K562 (cell line): ENCODE data around the gene CATSPER1. TPM values are rescaled to one million over a fixed set of nuclear protein-coding genes. Genes with fewer than 3 reads are reported as not detected.

Experiments used
- ATAC-seq: fragments of 200-7000 bp; cut with Tn5 transposase; 3 replicates; pipeline ENCODE4 v1.9.1; 2020; ENCODE audit warnings: moderate library complexity
- BruUV-seq: library from RNA; stranded (reverse); fragments of 400-500 nt; replicated peaks from 2 replicates; lab custom pipeline; 2021; lab: Mats Ljungman, UMichigan
- CTCF ChIA-PET: fragments of 300-600 bp; formaldehyde crosslinking; extraction: SDS; loops from one replicate; lab custom pipeline; 2021; ENCODE audit warnings: low intra/inter-chr PET ratio; lab: Yijun Ruan, JAX
- POLR2A ChIA-PET: fragments of 300-600, 350-650 bp; sonication (Branson Sonifier 250); formaldehyde crosslinking; extraction: SDS; loops from one replicate; lab custom pipeline; 2021; ENCODE audit warnings: antibody characterized with exemption, inconsistent platforms; lab: Yijun Ruan, JAX
- DNase-seq, 4 experiments: peaks; one replicate each; pipeline versions ENCODE4 v3.0.0 to v3.0.0-alpha.2; 2011 to 2018; ENCODE audit warnings: low spot score in 3 of 4, mixed read lengths in 3 of 4; ENCODE audit errors: extremely low read depth in 1 of 4
- FAIRE-seq: peaks from 2 replicates; lab custom pipeline; 2011; peaks lifted over from hg19 to GRCh38; lab: Jason Lieb, UNC
- H2AFZ ChIP-seq: 2 replicates; pipeline ENCODE4 v1.6.0; 2011; ENCODE audit warnings: low read depth, low read length, control low read depth, inconsistent platforms
- H3K27ac ChIP-seq: fragments of 200-600 bp; 3 replicates; pipeline ENCODE4 v1.8.0; 2011; ENCODE audit warnings: low read depth, mild to moderate bottlenecking, control low read depth, inconsistent platforms, low read length, moderate library complexity, mixed read lengths; ENCODE audit errors: extremely low read depth
- H3K27me3 ChIP-seq, 2 experiments: fragments of 300-600 bp in 1 of 2; 2 replicates in 1 of 2; 3 replicates in 1 of 2; pipeline versions ENCODE4 v1.6.0 to v1.8.0; 2011; ENCODE audit warnings: inconsistent platforms in 2 of 2, low read length in 2 of 2, mild to moderate bottlenecking in 1 of 2, mixed read lengths in 1 of 2, moderate library complexity in 1 of 2; ENCODE audit not compliant: control insufficient read depth in 2 of 2, insufficient read depth in 2 of 2
- H3K36me3 ChIP-seq: fragments of 300-600 bp; 3 replicates; pipeline ENCODE4 v1.8.0; 2011; ENCODE audit warnings: mild to moderate bottlenecking, low read length, inconsistent platforms; ENCODE audit not compliant: control insufficient read depth, insufficient read depth
- H3K4me1 ChIP-seq, 2 experiments: fragments of 200-600 bp in 1 of 2; replicated peaks in 1 of 2; 2 replicates in 1 of 2; 3 replicates in 1 of 2; pipeline versions ENCODE4 v1.5.1 to v1.8.0; 2011; ENCODE audit warnings: inconsistent platforms in 2 of 2, low read length in 2 of 2, mild to moderate bottlenecking in 1 of 2, mixed read lengths in 1 of 2, moderate library complexity in 1 of 2; ENCODE audit not compliant: control insufficient read depth in 2 of 2, insufficient read depth in 2 of 2
- H3K4me2 ChIP-seq: 2 replicates; pipeline ENCODE4 v1.6.1; 2011; ENCODE audit warnings: low read length, control low read depth, inconsistent platforms, mixed read lengths; ENCODE audit not compliant: insufficient read depth
- H3K4me3 ChIP-seq: fragments of 200-600 bp; sonication (generic), shearing (Covaris generic); 2 replicates; pipeline ENCODE4 v1.5.1; 2016; ENCODE audit warnings: control low read depth, inconsistent platforms
- H3K79me2 ChIP-seq: fragments of 200-600 bp; 3 replicates; pipeline ENCODE4 v1.8.0; 2011; ENCODE audit warnings: low read length, inconsistent platforms; ENCODE audit not compliant: control insufficient read depth, insufficient read depth
- H3K9ac ChIP-seq, 2 experiments: 2 replicates each; pipeline versions ENCODE4 v1.6.0 to v1.6.1; 2011; ENCODE audit warnings: low read depth in 2 of 2, low read length in 2 of 2, control low read depth in 1 of 2, inconsistent platforms in 1 of 2, mild to moderate bottlenecking in 1 of 2, mixed read lengths in 1 of 2; ENCODE audit not compliant: insufficient read depth in 1 of 2
- H3K9me1 ChIP-seq: one replicate; pipeline ENCODE4 v1.6.0; 2011; ENCODE audit warnings: inconsistent platforms, mild to moderate bottlenecking, low read length, moderate library complexity; ENCODE audit not compliant: control insufficient read depth, insufficient read depth
- H3K9me3 ChIP-seq: replicated peaks from 2 replicates; pipeline ENCODE4 v1.5.1; 2011; ENCODE audit warnings: low read depth, low read length, inconsistent platforms; ENCODE audit not compliant: control insufficient read depth, insufficient read depth
- H4K20me1 ChIP-seq: replicated peaks from 2 replicates; pipeline ENCODE4 v1.6.1; 2011; ENCODE audit warnings: low read length, inconsistent platforms, mixed read lengths; ENCODE audit not compliant: control insufficient read depth, insufficient read depth
- ASH1L ChIP-seq: fragments of 450-650 bp; IDR thresholded peaks from 2 replicates; pipeline ENCODE4 v1.6.1; 2018; ENCODE audit warnings: borderline replicate concordance, mild to moderate bottlenecking, low read depth; ENCODE audit not compliant: partially characterized antibody
- POLR2AphosphoS5 ChIP-seq: IDR thresholded peaks from 2 replicates; pipeline ENCODE4 v1.6.1; 2011; ENCODE audit warnings: mild to moderate bottlenecking, low read depth, low read length, moderate library complexity; ENCODE audit not compliant: control insufficient read depth, insufficient read depth
- POLR2G ChIP-seq: fragments of 200-400 bp; formaldehyde crosslinking; IDR thresholded peaks from 2 replicates; pipeline ENCODE4 v1.6.1; 2017; ENCODE audit warnings: low read depth, mild to moderate bottlenecking, antibody characterized with exemption, low read length, moderate library complexity
- RBFOX2 ChIP-seq: fragments of 200-400 bp; formaldehyde crosslinking; IDR thresholded peaks from 2 replicates; pipeline ENCODE4 v1.6.1; 2017; ENCODE audit warnings: low read depth, mild to moderate bottlenecking, low read length, moderate library complexity
- RBM22 ChIP-seq: fragments of 200-400 bp; formaldehyde crosslinking; IDR thresholded peaks from 2 replicates; pipeline ENCODE4 v1.6.1; 2018; ENCODE audit warnings: low read length, low read depth; ENCODE audit not compliant: poor library complexity, severe bottlenecking
- SMAD2 ChIP-seq: fragments of 150-350 bp; IDR thresholded peaks from 2 replicates; pipeline ENCODE4 v1.6.1; 2014; ENCODE audit warnings: low read depth, mild to moderate bottlenecking, low read length
- TSC22D4 ChIP-seq: fragments of 450-650 bp; IDR thresholded peaks from 2 replicates; pipeline ENCODE4 v1.6.1; 2016; ENCODE audit warnings: missing genetic modification characterization, missing biosample characterization, control low read depth
- ZBED1 ChIP-seq: IDR thresholded peaks from 2 replicates; pipeline ENCODE4 v1.6.1; 2014
- WGBS: fragments of 100-300 bp; shearing (Covaris generic); methylation state at CpG from one replicate; pipeline ENCODE4 v1.1.6; 2016; ENCODE audit warnings: low coverage, mixed read lengths; ENCODE audit not compliant: insufficient coverage; ENCODE audit errors: missing lambda C conversion rate; 5-methylcytosine and 5-hydroxymethylcytosine counted together
- in situ Hi-C: fragments of 300-500 bp; cut with MboI; formaldehyde crosslinking; loops from 4 replicates; pipeline ENCODE4 v1.15.0; 2018; ENCODE audit warnings: inconsistent platforms, mixed read lengths
- intact Hi-C: fragments of 100-400 bp; cut with micrococcal nuclease; formaldehyde crosslinking; loops from 2 replicates; pipeline ENCODE4 v1.14.2; 2022
- polyA plus RNA-seq, 8 experiments: library from polyadenylated mRNA; depleted of rRNA in 4 of 8; stranded (reverse) in 5 of 8; unstranded in 3 of 8; fragments of >200 nt; fragmentation: Nextera tagmentation in 2 of 8; fragmentation: Illumina TruSeq in 1 of 8; extraction: Ambion mirVana in 2 of 8; extraction: Trizol in 1 of 8; gene quantifications; 2 replicates each; pipeline versions ENCODE4 v1.2.1 to v1.2.3, GENCODE V29; 2011 to 2014; ENCODE audit warnings: inconsistent platforms in 1 of 8, missing spikeins in 1 of 8
- total RNA-seq, 7 experiments: library from RNA; depleted of rRNA in 6 of 7; stranded (reverse); fragments of >200 nt in 6 of 7; fragmentation: Illumina TruSeq in 2 of 7; extraction: Trizol in 2 of 7; gene quantifications; 2 replicates each; pipeline versions ENCODE4 v1.2.1 to v1.2.3, GENCODE V29; 2011 to 2021; ENCODE audit warnings: low replicate concordance in 1 of 7

Gene CATSPER1
- total and polyA plus RNA-seq, 9 of the 15 experiments (the other 6 are each of a cell fraction or from before 2014, with no cell fraction given) = 0.21 to 3.3 (median 0.76) TPM

DNA sequence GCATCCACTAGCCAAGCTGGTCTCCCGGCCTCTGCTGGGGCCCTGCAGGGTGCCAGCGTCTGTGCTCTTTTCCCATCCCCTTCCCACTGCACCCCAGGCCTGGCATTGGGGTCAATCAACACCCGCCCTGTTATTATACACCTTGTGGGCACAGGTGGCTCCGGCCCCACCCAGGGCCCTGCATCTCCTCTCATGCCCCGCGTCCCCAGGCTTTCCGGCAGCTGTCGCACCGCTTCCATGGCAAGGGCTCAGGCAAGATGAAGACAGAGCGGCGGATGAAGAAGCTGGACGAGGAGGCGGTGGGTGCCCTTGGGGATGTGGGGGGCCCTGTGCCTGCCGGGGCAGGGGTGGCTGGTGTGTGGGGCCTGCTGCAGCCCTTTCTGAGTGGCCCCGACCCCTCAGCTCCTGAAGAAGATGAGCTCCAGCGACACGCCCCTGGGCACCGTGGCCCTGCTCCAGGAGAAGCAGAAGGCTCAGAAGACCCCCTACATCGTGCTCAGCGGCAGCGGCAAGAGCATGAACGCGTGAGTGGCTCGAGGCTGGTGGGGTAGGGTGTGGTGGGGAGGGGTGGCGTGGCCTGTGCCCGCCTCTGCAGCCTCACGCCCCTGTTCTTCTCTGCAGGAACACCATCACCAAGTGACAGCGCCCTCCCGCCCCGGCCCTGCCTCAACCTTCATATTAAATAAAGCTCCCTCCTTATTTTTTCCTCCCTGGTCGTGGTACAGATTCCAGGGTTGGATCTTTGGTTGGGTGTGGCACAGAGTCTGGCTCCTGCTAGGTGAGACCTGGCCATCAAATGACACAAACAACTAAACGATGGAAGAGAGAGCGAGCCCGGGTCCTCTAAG, 47.7 kb downstream of the CATSPER1 start:
- Histone ChIP-seq H2AFZ (no peak overlapping the region), H3K9ac (0 out of 4 replicates have a peak overlapping the region, but pooled peaks of 1 of the 2 experiments have one; percentile 32), H3K4me3 (no peak overlapping the region), H3K36me3 (peaks cover 41% of the 10 kb centered on the region; the same call in 2 of the 3 replicates), H3K27ac (no peak overlapping the region)
- 93% methylated on average over 23 of the region's 34 CpGs for WGBS
- CTCF ChIA-PET = no interaction called here
- intact Hi-C loops (no loop called here), in situ Hi-C loops (no loop called here)
- no TSS peak for BruUV-seq
- FAIRE-seq = no peak
- POLR2A ChIA-PET = interaction anchor here (0.5 to 1.0 kb wide), 4 partner anchors 77 to 133 kb away, joined by 3 to 4 read pairs (median 3); no protein-coding TSS in a partner anchor
- no peak for DNase-seq
- TF ChIP-seq POLR2G = peak; percentile 39; the same call in 1 of the 2 replicates
- no peak for TF ChIP-seq ZBED1
- peak; percentile 53 for TF ChIP-seq RBM22
- no peak for TF ChIP-seq SMAD2
- TF ChIP-seq TSC22D4 (tag) = no peak
- 0 out of 2 replicates have a peak, but pooled peaks have one; percentile 7 for TF ChIP-seq POLR2AphosphoS5
- no peak for TF ChIP-seq ASH1L
- TF ChIP-seq RBFOX2 = peak; percentile 50
- TF ChIP-seq, all 486 proteins: peak for 4
- H4K20me1 ChIP-seq = no peaks in the 10 kb centered on the region
- H3K9me3 ChIP-seq = no peaks in the 10 kb centered on the region
- ATAC-seq = no peak
- no peak overlapping the region for H3K4me2 ChIP-seq
- H3K9me1 ChIP-seq = no peaks in the 10 kb centered on the region
- H3K4me1 ChIP-seq = peaks cover 0 to 26% of the 10 kb centered on the region in 2 experiments; a peak in 2 of 5 replicates
- H3K79me2 ChIP-seq = no peaks in the 10 kb centered on the region
- H3K27me3 ChIP-seq = no peaks in the 10 kb centered on the region
